ENCODE data around the gene SLC9A1. TPM values are rescaled to one million over a fixed set of nuclear protein-coding genes. Genes with fewer than 3 reads are reported as not detected.

The SLC9A1 gene
- total RNA-seq, 1 donor from 2014 or later: 1.4 TPM

GRCh38 chr1:27071049-27071416, 83.9 kb downstream of the SLC9A1 start:
- peak; percentile 80 for DNase-seq (ENCODE audit: low spot score)

DNA sequence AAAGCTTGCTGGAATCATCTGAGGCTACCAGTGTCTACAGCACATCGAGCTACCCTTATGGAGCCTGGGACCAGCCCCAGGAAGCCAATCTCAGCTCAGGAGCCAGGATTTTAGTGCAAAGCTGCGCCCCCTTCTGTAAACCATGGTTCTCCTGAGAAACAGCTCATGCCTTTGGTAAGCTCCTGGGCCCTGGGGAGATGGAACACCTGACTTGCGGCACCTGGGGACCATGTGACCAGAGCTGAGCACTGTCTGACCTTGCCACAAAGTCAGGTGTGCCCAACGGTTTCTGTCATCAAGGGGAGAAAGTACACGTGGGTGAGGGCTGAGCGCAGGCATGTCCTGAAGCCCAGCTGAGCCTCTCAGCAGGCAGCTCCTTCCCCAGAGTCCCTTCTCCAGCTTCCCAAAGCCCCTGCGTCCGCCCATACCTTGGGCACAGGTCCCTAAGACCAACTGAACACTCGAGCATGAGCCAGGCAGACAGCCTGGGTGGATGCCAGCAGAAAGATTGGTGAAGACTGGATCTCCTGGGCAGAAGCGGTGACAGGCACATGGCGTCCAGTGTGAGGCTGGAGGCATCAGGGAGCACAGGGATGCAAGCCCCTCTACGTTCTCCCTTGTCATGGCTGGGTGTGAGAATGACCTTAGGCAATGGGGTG, 84.4 kb downstream of the SLC9A1 start:
- DNase-seq (ENCODE audit: low spot score): no peak

DNA sequence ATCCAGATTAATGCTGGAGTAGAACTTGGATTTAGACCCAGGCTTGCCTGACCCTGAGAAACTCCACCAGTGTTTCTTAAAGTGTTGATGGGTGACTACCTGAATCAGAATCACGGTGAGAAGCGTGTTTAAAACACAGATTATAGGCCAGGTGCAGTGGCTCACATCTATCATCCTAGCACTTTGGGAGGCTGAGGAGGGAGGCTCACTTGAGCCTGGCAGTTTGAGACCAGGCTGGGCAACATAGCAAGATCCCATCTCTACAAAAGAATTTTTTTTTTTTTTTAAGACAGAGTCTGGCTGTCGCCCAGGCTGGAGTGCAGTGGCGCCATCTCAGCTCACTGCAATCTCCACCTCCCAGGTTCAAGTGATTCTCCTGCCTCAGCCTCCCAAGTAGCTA, 86.0 kb downstream of the SLC9A1 start:
- DNase-seq (ENCODE audit: low spot score): no peak

DNA sequence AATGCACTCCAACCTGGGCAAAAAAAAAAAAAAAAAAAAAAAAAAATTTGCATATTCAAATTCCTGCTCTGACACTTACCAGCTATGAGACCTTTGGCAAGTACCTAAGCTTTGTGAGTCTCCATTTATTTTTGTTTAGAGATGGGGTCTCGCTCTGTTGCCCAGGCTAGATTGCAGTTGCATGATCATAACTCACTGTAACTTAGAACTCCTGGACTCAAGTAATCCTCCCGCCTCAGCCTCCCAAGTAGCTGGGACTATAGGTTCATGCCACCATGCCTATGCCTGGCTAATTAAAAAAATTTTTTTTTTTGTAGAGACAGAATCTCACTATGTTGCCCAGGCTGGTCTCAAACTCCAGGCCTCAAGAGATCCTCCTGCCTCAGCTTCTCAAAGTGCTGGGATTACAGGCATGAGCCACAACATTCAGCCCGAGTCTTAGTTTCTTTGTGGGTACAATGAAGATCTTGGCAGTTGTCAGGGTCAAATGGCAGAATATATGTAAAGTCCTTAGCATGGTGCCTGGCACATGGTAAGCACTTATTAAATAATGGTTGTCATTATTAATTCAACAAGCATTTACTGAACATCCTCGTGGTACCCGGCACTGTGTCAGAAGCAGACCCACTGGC, 88.8 kb downstream of the SLC9A1 start:
- DNase-seq (ENCODE audit: low spot score): no peak

- no peak for DNase-seq (ENCODE audit: low spot score)
These were observed 94.0 kb downstream of the SLC9A1 start for GRCh38 chr1:27060891-27061290.

- DNase-seq (ENCODE audit: low spot score): no peak
These were observed 95.8 kb downstream of the SLC9A1 start for GRCh38 chr1:27058966-27059669.

DNA sequence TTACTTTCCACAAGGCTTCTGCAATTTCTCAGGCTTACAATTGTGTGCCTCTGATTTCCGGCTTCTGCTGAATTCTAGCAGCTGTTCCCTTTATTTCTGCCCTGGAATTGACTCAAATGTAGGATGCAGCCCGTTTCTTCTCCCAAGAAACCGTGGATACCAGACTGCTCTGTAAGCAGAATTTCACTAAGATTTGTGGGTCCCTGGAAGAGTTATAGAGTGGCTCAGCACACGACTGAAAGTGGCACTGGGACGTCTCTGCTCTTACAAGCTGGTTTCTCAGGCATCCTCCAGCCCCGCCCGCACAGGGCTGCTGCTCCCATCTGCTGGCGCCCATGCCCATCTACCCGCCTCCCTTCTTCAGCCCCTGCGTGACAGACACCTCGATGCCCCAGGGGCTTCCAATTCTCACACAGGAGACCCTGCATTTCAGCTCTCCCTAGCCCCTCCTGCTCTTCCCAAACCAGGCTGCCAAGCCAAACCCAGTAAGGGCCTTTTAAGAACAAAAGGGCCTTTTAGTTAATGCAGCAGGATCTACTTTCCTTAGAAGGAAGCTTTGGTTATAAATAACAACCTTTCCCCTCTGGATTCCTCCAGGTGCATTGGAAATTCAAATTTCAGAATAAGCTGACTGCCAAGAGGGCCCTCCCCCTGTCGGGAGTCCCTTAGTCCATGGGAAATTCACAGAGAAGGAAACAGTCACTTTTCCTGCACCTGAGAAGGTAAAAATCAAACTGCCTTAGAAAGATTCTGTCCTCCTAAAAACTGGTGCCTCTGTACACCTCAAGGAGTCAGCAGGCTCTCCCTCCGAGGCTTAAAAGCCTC, 96.9 kb downstream of the SLC9A1 start:
- peak; percentile 50 for DNase-seq (ENCODE audit: low spot score)

- no peak for DNase-seq (ENCODE audit: low spot score)
These were observed 97.5 kb downstream of the SLC9A1 start for GRCh38 chr1:27057389-27057788.

DNA sequence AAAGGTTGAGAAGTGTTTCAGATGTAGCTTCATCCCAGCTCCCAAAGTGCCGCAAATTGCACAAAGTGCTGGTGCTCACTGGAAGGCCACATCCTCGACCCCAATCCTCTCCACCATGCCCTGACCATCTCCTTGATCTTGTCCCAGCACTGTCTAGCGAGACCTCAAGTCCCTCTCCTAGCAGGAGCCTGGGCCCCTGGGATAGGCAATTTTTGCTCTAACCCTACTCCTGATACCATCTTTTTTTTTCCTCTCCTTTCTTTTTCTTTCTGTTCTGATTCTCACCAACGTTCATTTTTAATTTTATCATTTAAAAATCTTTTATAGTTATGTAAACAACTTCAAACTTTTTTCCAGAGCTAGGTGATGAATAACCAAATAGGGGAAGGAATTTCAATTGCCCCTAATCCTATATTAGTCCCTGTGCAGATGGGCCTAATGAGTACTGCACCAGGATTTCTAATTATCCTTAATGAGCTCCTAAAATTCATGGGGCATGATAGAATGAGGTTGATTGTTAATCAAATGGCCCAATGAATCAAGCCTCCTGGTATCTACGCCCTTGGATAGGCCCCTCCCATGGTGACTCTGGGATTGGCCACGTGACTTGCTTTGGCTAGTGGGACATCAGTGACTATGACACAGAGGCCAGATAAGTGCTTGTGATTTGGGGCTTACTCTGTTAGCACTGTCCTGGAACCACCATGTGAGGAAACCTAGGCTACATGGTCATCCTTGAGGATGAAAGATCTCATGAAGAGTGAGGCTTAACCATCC, 100.8 kb downstream of the SLC9A1 start:
- no peak for DNase-seq (ENCODE audit: low spot score)

DNA sequence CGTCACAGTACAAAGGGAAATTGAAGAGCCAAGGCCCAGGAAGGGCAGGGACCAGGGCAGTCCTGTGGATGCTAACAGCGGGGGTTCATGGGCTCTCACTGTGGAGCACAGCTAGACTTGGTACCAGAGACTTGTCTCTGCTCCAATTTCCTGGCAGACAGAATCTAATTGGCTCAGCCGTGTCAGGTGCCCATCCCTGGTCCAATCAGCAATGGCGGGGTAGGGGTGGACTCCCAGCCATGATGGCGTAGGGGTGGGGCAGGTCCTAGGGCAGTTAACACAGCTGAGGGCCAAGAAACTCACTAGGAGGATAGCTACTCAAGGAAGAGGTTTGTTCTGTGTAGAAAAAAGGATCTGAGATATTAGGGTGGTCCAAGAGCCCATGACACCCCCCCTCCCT, 102.4 kb downstream of the SLC9A1 start:
- no peak for DNase-seq (ENCODE audit: low spot score)

- no peak for DNase-seq (ENCODE audit: low spot score)
These were observed 105.3 kb downstream of the SLC9A1 start for GRCh38 chr1:27049607-27050006.

DNA sequence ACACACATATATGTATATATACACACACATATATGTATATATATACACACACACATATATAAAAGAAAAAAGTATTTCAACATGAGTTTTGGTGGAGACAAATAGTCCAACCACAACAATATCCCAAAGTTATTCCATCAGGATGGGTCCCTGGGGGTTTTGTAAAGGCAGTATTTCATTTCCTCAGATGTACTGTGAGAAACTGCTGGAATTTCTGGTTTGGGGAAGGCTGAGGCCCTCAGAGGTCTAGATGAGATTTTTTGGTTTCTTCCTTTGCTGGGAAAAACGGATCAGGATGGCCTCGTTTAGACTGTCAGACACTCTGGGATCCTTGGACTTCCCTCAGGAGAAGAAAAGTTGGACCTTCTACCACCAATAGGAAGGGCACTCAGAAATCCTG, 105.8 kb downstream of the SLC9A1 start:
- DNase-seq (ENCODE audit: low spot score): no peak

Other genes with a start within 250 kb of the SLC9A1 start
- gene NR0B2, start 241.2 kb downstream of the SLC9A1 start, total RNA-seq (ENCODE audit: insufficient read depth, low replicate concordance): not detected
- 18.5 TPM for gene NUDC, start 233.4 kb downstream of the SLC9A1 start, total RNA-seq (ENCODE audit: insufficient read depth, low replicate concordance)
- 3.1 TPM for gene KDF1, start 194.7 kb downstream of the SLC9A1 start, total RNA-seq (ENCODE audit: insufficient read depth, low replicate concordance)
- 12.0 TPM for gene TRNP1, start 161.4 kb downstream of the SLC9A1 start, total RNA-seq (ENCODE audit: insufficient read depth, low replicate concordance)
- gene TENT5B, start 142.3 kb downstream of the SLC9A1 start, total RNA-seq (ENCODE audit: insufficient read depth, low replicate concordance): 38.8 TPM
- 12.8 TPM for gene WDTC1, start 79.5 kb upstream of the SLC9A1 start, total RNA-seq (ENCODE audit: insufficient read depth, low replicate concordance)
- gene TMEM222, start 167.0 kb upstream of the SLC9A1 start, total RNA-seq (ENCODE audit: insufficient read depth, low replicate concordance): 17.3 TPM
- 8.2 TPM for gene SYTL1, start 186.9 kb upstream of the SLC9A1 start, total RNA-seq (ENCODE audit: insufficient read depth, low replicate concordance)
- 18.3 TPM for gene MAP3K6, start 211.8 kb upstream of the SLC9A1 start, total RNA-seq (ENCODE audit: insufficient read depth, low replicate concordance)
- 6.0 TPM for gene FCN3, start 219.7 kb upstream of the SLC9A1 start, total RNA-seq (ENCODE audit: insufficient read depth, low replicate concordance)
- not detected for gene CD164L2, start 228.2 kb upstream of the SLC9A1 start, total RNA-seq (ENCODE audit: insufficient read depth, low replicate concordance)
- gene GPR3, start 237.5 kb upstream of the SLC9A1 start, total RNA-seq (ENCODE audit: insufficient read depth, low replicate concordance): 0.24 TPM

Data from umbilical cord (tissue), 2 donors.